ENCODE results near the gene TBC1D9B. TPM values are rescaled to one million over a fixed set of nuclear protein-coding genes. Genes with fewer than 3 reads are reported as not detected.

Gene TBC1D9B
- 32.9 TPM for total RNA-seq

DNA sequence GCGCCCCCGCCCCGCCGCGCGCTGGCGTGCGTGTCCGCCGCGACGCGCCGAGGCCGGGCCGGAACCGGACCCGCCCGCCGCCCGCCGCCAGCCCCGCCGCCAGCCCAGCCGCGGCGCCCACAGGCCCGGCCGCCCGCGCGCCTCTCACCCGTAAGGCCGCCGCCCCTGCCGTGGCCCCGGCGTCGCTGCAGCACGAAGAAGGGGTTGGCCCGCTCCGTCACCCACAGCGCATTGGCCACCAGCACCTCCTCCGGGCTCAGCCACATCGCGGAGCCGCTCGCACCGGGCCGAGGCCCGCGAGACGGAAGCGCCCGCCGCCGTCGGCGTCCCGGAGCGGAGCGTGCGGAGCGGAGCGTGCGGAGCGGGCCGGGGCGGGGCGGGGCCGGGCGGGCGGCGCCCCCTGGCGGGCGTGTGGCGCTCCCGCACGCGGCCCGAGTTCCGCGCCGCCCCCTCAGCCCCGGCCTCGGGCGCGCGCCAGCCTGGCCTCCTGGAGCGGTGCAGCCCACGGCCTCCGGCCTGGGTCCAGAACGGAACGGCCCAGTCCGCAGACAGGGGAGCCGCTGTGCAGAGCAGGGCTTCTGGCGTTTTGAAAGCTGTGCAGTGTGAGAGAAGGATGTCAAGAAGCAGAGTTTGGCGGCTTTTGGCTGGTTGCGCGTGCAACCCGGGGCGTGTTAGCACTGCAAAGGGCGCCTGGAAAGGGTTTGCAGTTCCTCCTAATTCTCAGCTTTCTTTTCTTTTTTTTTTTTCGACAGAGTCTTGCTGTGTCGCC lies at the start of gene TBC1D9B:
TSS of gene TBC1D9B (minus strand) at position 342 of the 769 bp plus-strand sequence. CDS start at position 266, 76 bp downstream.
- Histone ChIP-seq H3K9me3 (ENCODE audit: control insufficient read depth in 3 of 3, low read length in 3 of 3) (no peaks in the 10 kb centered on the region), H3K27me3 (ENCODE audit: control insufficient read depth in 3 of 3, insufficient read depth in 3 of 3, low read length in 3 of 3) (no peaks in the 10 kb centered on the region), H3K36me3 (ENCODE audit: control insufficient read depth in 3 of 3, insufficient read depth in 3 of 3, low read length in 3 of 3) (peaks cover 13 to 19% (median 15%) of the 10 kb centered on the region in 3 donors), H3K27ac (ENCODE audit: low read depth, low read length) (peak within 1 kb of the TSS; percentile 25), H3K4me1 (ENCODE audit: control insufficient read depth in 3 of 3, insufficient read depth in 3 of 3, low read length in 3 of 3) (peaks cover 17 to 31% (median 18%) of the 10 kb centered on the region in 3 donors), H3K4me3 (ENCODE audit: low read length in 3 of 3) (peak within 1 kb of the TSS; percentile 65 to 79 (median 77)), H3K9ac (ENCODE audit: low read depth in 1 of 3, low read length in 3 of 3) (peak within 1 kb of the TSS; percentile 71 to 88 (median 78))

DNA sequence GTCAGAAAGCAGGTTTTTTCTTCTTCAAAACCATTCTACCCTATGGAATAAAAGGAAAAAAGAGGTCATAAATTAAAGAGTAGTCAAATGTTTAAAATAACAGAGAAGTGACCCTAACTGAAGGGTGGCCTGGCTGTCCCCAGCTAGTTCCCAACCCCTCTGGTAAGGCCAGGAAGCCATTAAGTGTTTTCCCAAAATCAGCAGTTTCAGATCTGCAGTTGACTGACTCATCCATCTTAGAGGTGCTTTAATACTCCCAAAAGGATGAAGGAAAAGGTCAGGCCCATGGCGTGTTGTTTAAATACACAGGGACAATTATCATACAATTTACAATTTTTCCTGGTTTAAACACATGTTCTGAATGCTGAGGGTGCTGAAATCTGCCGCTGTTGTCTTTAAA lies 47.9 kb upstream of the TBC1D9B start:
- H3K9ac ChIP-seq (ENCODE audit: low read depth in 1 of 3, low read length in 3 of 3): no peak overlapping the region
- H3K4me3 ChIP-seq (ENCODE audit: low read length in 3 of 3): no peak overlapping the region
- H3K36me3 ChIP-seq (ENCODE audit: control insufficient read depth in 3 of 3, insufficient read depth in 3 of 3, low read length in 3 of 3): peaks cover 3 to 5% (median 3%) of the 10 kb centered on the region in 3 donors
- peaks cover 0 to 3% (median 2%) of the 10 kb centered on the region in 3 donors for H3K4me1 ChIP-seq (ENCODE audit: control insufficient read depth in 3 of 3, insufficient read depth in 3 of 3, low read length in 3 of 3)
- no peak overlapping the region for H3K27ac ChIP-seq (ENCODE audit: low read depth, low read length)
- H3K9me3 ChIP-seq (ENCODE audit: control insufficient read depth in 3 of 3, low read length in 3 of 3): no peaks in the 10 kb centered on the region
- no peaks in the 10 kb centered on the region for H3K27me3 ChIP-seq (ENCODE audit: control insufficient read depth in 3 of 3, insufficient read depth in 3 of 3, low read length in 3 of 3)

GRCh38 chr5:179955062-179955461 lies 47.4 kb upstream of the TBC1D9B start:
- H3K27me3 ChIP-seq (ENCODE audit: control insufficient read depth in 3 of 3, insufficient read depth in 3 of 3, low read length in 3 of 3): no peaks in the 10 kb centered on the region
- H3K36me3 ChIP-seq (ENCODE audit: control insufficient read depth in 3 of 3, insufficient read depth in 3 of 3, low read length in 3 of 3): peaks cover 0 to 5% (median 0%) of the 10 kb centered on the region in 3 donors
- no peaks in the 10 kb centered on the region for H3K9me3 ChIP-seq (ENCODE audit: control insufficient read depth in 3 of 3, low read length in 3 of 3)
- no peak overlapping the region for H3K9ac ChIP-seq (ENCODE audit: low read depth in 1 of 3, low read length in 3 of 3)
- no peak overlapping the region for H3K4me3 ChIP-seq (ENCODE audit: low read length in 3 of 3)
- peaks cover 0 to 3% (median 2%) of the 10 kb centered on the region in 3 donors for H3K4me1 ChIP-seq (ENCODE audit: control insufficient read depth in 3 of 3, insufficient read depth in 3 of 3, low read length in 3 of 3)
- H3K27ac ChIP-seq (ENCODE audit: low read depth, low read length): no peak overlapping the region

GRCh38 chr5:179954434-179954833 lies 46.7 kb upstream of the TBC1D9B start:
- Histone ChIP-seq H3K27ac (ENCODE audit: low read depth, low read length) (no peak overlapping the region), H3K27me3 (ENCODE audit: control insufficient read depth in 3 of 3, insufficient read depth in 3 of 3, low read length in 3 of 3) (no peaks in the 10 kb centered on the region), H3K4me1 (ENCODE audit: control insufficient read depth in 3 of 3, insufficient read depth in 3 of 3, low read length in 3 of 3) (peaks cover 0 to 3% (median 2%) of the 10 kb centered on the region in 3 donors), H3K9ac (ENCODE audit: low read depth in 1 of 3, low read length in 3 of 3) (no peak overlapping the region), H3K4me3 (ENCODE audit: low read length in 3 of 3) (no peak overlapping the region), H3K36me3 (ENCODE audit: control insufficient read depth in 3 of 3, insufficient read depth in 3 of 3, low read length in 3 of 3) (peaks cover 0 to 5% (median 0%) of the 10 kb centered on the region in 3 donors), H3K9me3 (ENCODE audit: control insufficient read depth in 3 of 3, low read length in 3 of 3) (no peaks in the 10 kb centered on the region)

- Histone ChIP-seq H3K4me1 (ENCODE audit: control insufficient read depth in 3 of 3, insufficient read depth in 3 of 3, low read length in 3 of 3) (peaks cover 0 to 3% (median 2%) of the 10 kb centered on the region in 3 donors), H3K27me3 (ENCODE audit: control insufficient read depth in 3 of 3, insufficient read depth in 3 of 3, low read length in 3 of 3) (no peaks in the 10 kb centered on the region), H3K36me3 (ENCODE audit: control insufficient read depth in 3 of 3, insufficient read depth in 3 of 3, low read length in 3 of 3) (peaks cover 0 to 5% (median 0%) of the 10 kb centered on the region in 3 donors), H3K9me3 (ENCODE audit: control insufficient read depth in 3 of 3, low read length in 3 of 3) (no peaks in the 10 kb centered on the region), H3K4me3 (ENCODE audit: low read length in 3 of 3) (no peak overlapping the region), H3K9ac (ENCODE audit: low read depth in 1 of 3, low read length in 3 of 3) (no peak overlapping the region), H3K27ac (ENCODE audit: low read depth, low read length) (no peak overlapping the region)
These were observed 46.3 kb upstream of the TBC1D9B start for GRCh38 chr5:179953987-179954386.

DNA sequence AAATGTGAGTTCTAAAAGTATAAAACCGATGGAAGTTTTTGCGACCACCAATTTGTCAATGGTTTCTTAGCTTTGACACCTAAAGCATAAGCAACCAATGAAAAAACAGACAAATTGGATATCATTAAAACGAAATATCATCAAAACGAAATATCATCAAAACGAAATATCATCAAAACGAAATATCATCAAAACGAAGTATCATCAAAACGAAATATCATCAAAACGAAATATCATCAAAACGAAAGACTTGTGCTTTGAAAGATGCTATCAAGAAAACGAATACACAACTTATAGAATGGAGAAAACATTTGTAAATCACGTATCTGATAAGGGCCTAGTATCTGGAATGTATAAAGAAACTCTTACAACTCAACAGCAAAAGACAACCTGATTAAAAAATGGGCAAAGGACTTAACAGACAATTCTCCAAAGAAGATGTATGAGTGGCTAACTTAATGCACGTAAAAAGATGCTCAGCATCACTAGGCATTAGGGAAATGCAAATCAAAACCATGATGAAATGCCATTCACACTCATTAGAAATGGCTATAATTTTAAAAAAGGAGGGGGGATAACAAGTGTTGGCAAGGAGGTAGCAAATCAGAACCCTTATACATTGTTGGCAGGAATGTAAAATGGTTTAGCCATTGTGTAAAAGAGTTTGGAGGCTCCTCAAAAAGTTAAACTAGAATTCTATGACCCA lies 29.4 kb upstream of the TBC1D9B start:
- no peaks in the 10 kb centered on the region for H3K4me1 ChIP-seq (ENCODE audit: control insufficient read depth in 3 of 3, insufficient read depth in 3 of 3, low read length in 3 of 3)
- no peaks in the 10 kb centered on the region for H3K27me3 ChIP-seq (ENCODE audit: control insufficient read depth in 3 of 3, insufficient read depth in 3 of 3, low read length in 3 of 3)
- no peaks in the 10 kb centered on the region for H3K9me3 ChIP-seq (ENCODE audit: control insufficient read depth in 3 of 3, low read length in 3 of 3)
- H3K27ac ChIP-seq (ENCODE audit: low read depth, low read length): no peak overlapping the region
- H3K4me3 ChIP-seq (ENCODE audit: low read length in 3 of 3): no peak overlapping the region
- no peaks in the 10 kb centered on the region for H3K36me3 ChIP-seq (ENCODE audit: control insufficient read depth in 3 of 3, insufficient read depth in 3 of 3, low read length in 3 of 3)
- H3K9ac ChIP-seq (ENCODE audit: low read depth in 1 of 3, low read length in 3 of 3): no peak overlapping the region

DNA sequence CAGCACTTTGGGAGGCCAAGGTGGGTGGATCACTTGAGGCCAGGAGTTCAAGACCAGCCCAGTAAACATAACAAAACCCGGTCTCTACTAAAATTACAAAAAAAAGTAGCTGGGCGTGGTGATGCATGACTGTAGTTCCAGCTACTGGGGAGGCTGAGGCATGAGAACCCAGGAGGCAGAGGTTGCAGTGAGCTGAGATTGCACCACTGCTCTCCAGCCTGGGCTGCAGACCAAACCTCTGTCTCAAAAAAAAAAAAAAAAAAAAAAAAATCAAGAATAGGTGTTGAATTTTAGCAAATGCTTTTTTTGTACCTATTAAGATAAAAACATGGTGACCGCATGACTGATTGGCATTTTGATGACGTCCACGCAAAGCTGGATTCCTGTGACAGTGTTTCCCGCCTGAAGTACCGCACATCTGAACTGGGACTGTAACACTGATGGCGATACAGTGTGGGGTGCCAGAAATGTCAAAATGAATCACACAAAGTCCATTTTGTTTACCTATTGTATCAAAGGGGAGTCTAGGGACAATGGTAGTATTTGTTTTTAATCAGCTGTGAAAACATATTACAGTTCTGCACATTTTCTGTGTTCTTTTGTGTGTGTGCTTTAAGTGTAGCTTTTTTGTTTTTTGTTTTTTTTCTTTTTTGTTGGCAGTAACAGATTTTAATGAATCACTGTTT lies 23.2 kb upstream of the TBC1D9B start:
- Histone ChIP-seq H3K4me3 (ENCODE audit: low read length in 3 of 3) (no peak overlapping the region), H3K9ac (ENCODE audit: low read depth in 1 of 3, low read length in 3 of 3) (no peak overlapping the region), H3K27me3 (ENCODE audit: control insufficient read depth in 3 of 3, insufficient read depth in 3 of 3, low read length in 3 of 3) (no peaks in the 10 kb centered on the region), H3K9me3 (ENCODE audit: control insufficient read depth in 3 of 3, low read length in 3 of 3) (no peaks in the 10 kb centered on the region), H3K27ac (ENCODE audit: low read depth, low read length) (no peak overlapping the region), H3K4me1 (ENCODE audit: control insufficient read depth in 3 of 3, insufficient read depth in 3 of 3, low read length in 3 of 3) (no peaks in the 10 kb centered on the region), H3K36me3 (ENCODE audit: control insufficient read depth in 3 of 3, insufficient read depth in 3 of 3, low read length in 3 of 3) (no peaks in the 10 kb centered on the region)

GRCh38 chr5:179927824-179928223 lies 20.1 kb upstream of the TBC1D9B start:
- Histone ChIP-seq H3K9ac (ENCODE audit: low read depth in 1 of 3, low read length in 3 of 3) (no peak overlapping the region), H3K36me3 (ENCODE audit: control insufficient read depth in 3 of 3, insufficient read depth in 3 of 3, low read length in 3 of 3) (no peaks in the 10 kb centered on the region), H3K9me3 (ENCODE audit: control insufficient read depth in 3 of 3, low read length in 3 of 3) (no peaks in the 10 kb centered on the region), H3K27me3 (ENCODE audit: control insufficient read depth in 3 of 3, insufficient read depth in 3 of 3, low read length in 3 of 3) (no peaks in the 10 kb centered on the region), H3K4me3 (ENCODE audit: low read length in 3 of 3) (no peak overlapping the region), H3K4me1 (ENCODE audit: control insufficient read depth in 3 of 3, insufficient read depth in 3 of 3, low read length in 3 of 3) (no peaks in the 10 kb centered on the region), H3K27ac (ENCODE audit: low read depth, low read length) (no peak overlapping the region)

DNA sequence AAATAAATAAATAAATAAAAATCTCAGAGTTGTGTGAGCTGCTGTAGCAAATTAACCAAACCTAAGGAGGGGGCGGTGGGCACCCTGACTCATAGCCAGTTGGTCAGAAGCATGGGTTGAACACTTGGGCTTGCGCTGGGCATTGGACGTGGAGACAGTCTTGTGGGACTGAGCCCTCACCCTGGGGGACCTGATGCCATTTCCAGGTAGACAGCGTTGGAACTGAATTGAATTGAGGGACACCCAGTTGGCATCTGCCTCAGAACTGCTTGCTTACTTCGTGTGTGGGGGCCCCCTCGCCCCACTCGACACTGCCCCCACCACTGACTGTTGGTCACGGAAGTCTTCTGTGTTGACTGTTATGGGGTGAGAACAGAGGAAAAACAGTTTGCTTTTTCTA lies 19.0 kb upstream of the TBC1D9B start:
- H3K4me1 ChIP-seq (ENCODE audit: control insufficient read depth in 3 of 3, insufficient read depth in 3 of 3, low read length in 3 of 3): no peaks in the 10 kb centered on the region
- no peak overlapping the region for H3K9ac ChIP-seq (ENCODE audit: low read depth in 1 of 3, low read length in 3 of 3)
- H3K9me3 ChIP-seq (ENCODE audit: control insufficient read depth in 3 of 3, low read length in 3 of 3): no peaks in the 10 kb centered on the region
- H3K27ac ChIP-seq (ENCODE audit: low read depth, low read length): no peak overlapping the region
- H3K36me3 ChIP-seq (ENCODE audit: control insufficient read depth in 3 of 3, insufficient read depth in 3 of 3, low read length in 3 of 3): no peaks in the 10 kb centered on the region
- H3K4me3 ChIP-seq (ENCODE audit: low read length in 3 of 3): no peak overlapping the region
- no peaks in the 10 kb centered on the region for H3K27me3 ChIP-seq (ENCODE audit: control insufficient read depth in 3 of 3, insufficient read depth in 3 of 3, low read length in 3 of 3)
